Measurements from ENCODE around the gene RUNX1.

RUNX1 gene

DNA sequence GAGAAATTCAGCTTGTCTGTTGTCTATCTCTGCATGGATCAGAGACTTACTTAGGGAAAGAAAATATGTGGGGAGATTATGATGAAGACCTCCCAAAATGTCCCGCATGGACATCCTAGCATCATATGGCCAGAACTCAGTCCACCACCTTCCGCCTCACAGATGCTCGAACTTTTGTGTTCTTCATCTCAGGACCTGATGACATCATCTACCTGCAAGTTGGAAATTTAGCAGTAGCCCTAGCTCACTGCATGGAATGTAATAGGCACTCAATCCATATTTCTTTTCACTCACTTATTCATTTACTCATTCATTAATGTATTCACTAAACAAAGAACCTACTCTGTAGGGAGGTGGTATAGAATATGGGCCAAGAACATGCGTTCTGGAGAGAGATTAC lies 283.5 kb downstream of the RUNX1 start:
- no peak for DNase-seq

DNA sequence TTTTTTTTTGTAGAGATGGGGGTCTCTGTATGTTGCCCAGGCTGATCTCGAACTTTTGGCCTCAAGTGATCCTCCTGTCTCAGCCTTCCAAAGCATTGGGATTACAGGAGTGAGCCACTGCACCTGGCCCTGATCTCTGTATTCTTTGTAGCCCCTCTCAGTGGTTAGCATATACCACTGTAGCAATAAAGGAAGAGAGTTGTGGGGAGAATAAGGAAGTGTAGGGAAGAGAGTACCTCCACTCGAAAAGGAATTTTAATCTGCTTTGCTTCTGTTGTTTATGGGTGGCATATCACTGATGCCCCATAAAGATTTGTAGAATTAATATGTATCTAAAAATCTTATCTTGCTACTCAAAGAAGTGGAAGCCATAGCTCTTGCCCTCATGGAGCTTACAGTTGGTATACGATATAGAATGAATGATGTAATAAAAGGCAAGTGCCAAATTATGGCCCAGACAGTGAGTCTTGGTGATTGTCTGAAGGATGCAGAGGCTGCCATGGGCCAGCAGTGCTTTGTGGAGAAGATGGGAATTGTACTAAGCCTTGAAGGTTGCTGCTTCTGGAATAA lies 284.3 kb downstream of the RUNX1 start:
- no peak for DNase-seq

DNA sequence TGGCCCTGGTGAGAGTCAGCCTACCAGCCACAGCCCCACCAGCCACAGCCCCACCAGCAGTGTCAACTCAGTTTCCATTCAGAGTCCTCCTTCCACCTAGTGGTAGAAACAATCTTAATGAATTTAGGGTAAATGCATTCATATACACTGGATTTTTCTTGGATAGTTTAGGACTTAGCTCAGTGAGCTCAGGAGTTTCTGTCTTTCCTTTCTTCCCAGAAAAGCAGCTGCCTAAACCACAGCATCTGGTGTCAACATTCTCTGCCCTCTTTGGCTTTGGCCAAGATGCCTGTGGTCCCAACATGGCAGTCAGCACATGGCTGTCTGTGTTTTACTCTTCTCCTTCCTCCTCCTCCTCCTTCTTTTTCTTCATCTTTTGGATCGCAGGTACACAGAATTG lies 286.3 kb downstream of the RUNX1 start:
- peak; percentile 13 for DNase-seq

DNA sequence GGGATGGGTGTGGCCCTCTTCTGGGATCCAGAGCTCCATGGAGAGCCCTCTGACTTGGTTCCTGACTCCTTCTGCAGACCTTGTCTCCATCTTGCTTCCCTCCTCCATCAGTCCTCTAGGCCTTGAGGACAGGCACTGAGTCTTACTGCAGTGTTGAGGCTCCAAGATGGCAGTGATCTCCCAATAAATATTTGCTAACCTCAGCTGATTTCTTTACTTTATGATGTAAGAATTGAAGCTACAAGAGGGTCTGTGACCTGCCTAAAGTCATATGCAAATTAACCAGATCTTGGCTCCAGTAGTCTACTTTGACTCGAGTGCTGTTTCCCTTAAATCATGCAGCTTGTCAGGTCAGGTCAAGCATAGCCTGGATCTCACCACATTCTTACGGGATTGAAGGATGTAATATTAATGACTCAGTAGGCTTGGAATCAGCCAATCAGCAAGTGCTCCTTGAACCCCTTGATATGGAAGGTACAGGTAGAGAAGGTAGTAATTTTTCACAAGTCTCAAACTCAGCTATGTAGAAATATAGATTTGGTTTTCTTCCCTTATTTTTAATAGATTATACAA lies 287.3 kb downstream of the RUNX1 start:
- no peak for DNase-seq

DNA sequence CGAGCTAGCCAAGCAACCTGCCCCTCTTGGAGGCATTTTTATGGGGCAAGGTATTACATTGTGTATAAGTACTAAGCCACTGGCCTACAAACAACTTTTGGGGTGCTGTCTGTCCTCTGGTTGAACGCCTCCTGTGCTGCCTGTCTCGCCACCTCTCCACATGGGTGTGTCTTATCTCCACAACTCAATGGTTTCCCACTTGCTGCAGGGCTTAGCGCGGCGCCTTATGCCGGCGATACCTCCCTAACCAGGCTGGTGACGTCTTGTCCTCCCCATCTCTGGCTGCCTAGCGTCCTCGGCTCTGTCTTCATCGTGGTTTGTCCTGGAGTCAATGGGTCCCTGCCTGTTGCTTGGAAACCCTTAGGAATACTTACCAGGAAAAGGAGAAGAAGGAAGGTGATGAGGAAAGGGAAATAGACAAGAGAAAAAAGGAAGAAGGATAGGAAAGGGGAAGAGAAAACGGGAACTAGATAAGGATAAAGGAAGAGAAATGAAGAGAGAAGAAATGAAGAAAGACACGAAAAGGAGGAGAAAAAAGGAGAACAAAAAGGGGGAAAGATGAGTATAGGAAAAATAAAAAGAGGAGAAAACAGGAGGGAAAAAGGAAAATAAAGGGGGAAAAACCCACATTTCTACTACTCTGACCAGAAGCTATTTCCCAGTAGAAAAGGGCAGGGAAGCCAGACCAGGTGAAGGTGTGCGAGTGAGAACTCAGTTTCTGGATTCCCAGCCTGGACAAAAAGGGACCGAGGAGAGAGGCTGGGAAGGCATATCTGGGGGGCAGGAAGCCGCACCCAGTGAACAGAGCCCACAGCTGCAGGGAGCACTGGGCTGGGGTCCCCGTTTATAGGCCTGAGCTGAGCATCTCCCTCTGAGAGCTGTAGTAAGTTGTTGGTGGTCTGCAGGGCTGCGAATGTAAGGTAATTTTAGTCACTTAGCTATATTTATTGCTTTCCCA lies 294.1 kb downstream of the RUNX1 start:
- DNase-seq: no peak

DNA sequence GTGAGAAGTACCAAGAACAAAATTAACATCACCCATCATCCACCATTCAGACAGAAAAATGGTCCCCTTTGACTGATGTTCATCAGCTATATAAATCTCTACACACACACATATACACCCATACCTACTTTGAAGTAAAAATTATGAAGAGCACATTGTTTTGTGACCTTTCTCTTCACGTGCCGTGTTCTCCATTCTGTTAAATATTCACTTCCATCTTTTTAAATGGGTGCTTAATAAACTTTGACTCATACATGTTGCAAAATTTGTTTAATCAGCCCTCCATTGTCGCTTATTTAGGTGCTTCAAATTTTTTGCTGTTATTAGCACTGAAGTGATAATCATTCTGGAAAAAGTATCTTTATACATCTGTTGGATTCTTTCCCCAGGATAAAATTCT lies 300.2 kb downstream of the RUNX1 start:
- no peak for DNase-seq

DNA sequence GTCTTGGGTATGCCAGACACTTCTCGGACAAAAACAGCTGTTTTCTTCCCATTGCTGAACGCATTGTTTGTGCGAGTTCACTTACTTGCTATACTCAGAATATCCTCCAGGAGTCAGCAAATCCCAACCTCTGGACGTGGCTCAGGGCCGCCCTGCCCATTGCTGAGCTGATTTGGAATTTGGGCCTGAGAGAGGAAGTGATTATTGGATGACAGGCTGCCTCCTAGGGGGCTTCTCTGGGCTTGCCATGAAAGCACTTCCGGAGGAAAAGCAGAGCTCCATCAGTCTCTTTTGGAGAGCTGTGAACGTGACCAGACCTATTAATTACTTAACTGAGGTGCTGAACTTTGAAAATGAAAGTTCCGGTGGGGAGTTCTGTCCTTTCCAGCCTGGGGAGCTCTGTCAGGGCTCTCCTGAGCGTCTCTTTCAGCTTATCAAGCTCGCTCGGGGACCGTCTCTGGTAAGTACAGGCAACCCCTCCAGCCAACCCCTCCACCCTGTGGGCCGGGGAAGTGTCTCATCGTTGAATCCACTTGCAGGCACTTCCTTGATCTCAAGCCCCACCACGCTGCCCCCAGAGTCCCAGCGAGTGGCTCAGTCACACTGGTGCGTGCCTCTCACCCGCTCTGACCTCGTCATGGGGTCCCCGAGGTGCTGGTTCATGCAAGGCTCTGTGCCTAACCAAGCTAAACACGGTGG lies 303.4 kb downstream of the RUNX1 start:
- DNase-seq: peak; percentile 82

DNA sequence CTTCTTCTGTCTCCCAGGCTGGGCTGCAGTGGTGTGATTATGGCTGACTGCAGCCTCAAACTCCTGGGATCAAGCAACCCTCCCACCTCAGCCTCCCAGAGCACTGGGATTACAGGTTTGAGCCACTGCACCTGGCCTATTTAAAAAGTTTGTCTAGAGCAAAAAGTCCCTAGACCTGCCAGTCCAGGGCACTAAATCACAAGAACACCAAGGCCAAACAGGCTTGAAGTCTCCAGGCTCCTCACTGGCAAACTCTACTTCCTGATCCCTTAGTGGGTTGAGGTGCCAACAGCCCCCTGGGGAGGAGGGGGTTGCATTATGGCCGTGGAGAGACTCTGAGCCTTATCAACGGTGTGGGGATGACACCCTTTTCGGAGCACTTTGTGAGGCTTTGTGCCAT lies 304.3 kb downstream of the RUNX1 start:
- no peak for DNase-seq

DNA sequence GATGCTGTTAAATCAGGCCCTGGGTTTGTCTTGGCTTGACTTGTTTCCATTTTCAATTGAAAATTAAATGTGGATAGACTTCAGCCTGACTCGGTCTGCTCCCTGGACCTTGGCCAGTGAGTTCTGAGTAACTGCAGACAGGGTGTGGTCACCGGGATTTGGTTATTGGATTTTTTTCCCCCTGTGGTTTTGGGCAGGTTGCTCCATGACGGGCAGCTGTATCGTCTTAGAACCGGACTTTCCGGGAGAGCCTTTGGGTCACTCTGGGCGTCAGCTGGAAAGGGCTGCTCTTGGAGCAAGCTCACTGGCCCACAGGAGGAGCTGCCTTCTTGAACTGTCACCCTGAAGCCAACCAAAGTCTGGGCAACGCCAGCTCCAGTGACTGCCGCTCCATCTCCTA lies 305.3 kb downstream of the RUNX1 start:
- no peak for DNase-seq

DNA sequence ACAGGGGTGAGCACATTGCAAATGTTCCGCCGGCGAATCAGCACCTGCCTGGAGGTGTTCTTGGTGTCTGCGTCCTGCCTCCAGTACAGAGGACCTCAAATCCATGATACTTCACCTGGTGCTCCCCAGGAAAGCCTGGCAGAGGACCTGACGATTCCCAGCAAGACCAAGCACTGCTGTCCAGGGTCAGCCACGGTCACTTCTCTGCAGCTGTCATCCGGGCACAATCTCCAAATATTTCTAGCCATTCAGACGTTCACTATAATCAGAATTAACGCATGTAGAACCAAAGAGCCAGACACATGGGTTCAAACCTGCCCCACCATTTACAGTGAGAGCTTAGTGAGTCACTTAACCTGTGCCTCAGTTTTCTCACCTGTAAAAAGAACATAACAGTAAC lies 305.8 kb downstream of the RUNX1 start:
- DNase-seq: no peak

DNA sequence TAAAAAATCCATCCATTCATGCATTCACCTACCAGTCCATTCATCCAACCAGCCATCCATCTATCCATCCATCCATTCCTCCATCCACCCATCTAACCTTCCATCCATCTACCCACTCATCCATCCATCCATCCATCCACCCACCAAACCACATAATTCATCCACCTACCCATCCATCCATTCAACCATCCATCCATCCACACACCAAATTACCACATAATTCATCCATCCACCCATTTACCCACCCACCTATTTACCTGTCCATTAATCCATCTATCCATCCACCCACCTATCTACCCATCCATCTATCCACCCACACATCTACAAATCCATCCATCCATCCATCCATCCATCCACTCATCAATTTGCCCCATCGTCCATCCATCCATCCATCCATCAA lies 308.9 kb downstream of the RUNX1 start:
- DNase-seq: no peak
